Loucy (cell line): Measurements from ENCODE around the gene LARGE2.

ENCODE experiments used
- CTCF ChIP-seq: fragments of 200-600 bp; sonication (generic); conservative IDR thresholded peaks from 2 replicates; pipeline ENCODE4 v1.5.1; 2014; ENCODE audit warnings: mild to moderate bottlenecking, antibody characterized with exemption, low read length
- EZH2phosphoT487 ChIP-seq: fragments of 200-600 bp; IDR thresholded peaks from 2 replicates; pipeline ENCODE4 v1.6.1; 2018; ENCODE audit warnings: antibody characterized with exemption, mild to moderate bottlenecking, moderate library complexity, borderline replicate concordance

GRCh38 chr11:45900916-45901617, 21.4 kb upstream of the LARGE2 start:
- TF ChIP-seq CTCF (no peak), EZH2phosphoT487 (no peak)
